NCI-H2029 (cell line): Measurements from ENCODE around the gene MYBL2.
"Not testable (repeated sequence)": the region's sequence is repeated elsewhere in the genome, so short reads cannot be mapped to it uniquely, and the experiment has no call there.

Experiments
- DNase-seq: peaks from one replicate; lab custom pipeline; 2025; lab: John Stamatoyannopoulos, UW

The MYBL2 gene

DNA sequence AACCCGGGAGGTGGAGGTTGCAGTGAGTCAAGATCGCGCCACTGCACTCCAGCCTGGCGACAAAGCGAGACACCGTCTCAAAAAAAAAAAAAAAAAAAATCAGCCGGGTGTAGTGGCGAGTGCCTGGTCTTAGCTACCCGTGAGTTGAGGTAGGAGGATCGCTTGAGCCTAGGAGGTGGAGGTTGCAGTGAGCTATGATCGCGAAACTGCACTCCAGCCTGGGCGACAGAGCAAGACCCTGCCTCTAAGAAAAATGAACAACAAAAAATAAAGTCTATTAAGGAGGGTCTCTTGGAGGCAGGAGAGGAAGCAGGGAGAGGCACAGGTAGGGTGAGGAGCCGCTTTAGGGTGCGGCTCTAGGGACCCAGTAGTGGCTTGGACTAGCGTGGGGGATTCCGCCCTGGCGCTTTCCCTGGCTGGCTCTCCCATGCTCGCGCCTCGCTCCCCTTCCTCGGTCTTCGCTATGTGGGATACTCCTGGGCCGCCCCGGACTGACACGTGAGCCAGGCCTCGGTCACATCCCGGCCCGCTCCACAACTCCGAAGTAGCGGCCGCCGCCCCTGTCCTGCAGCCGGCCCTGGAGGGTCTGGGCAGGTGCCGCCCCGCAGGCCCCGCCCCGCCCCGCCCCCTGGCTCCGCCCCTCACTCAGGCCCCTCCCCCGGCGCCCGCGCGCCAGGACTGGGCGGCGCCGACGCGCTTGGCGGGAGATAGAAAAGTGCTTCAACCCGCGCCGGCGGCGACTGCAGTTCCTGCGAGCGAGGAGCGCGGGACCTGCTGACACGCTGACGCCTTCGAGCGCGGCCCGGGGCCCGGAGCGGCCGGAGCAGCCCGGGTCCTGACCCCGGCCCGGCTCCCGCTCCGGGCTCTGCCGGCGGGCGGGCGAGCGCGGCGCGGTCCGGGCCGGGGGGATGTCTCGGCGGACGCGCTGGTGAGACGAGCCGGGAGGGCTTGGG is at the start of gene MYBL2:
TSS of gene MYBL2 (plus strand) at position 739 of the 953 bp plus-strand sequence. CDS start at position 909, 170 bp downstream.
- DNase-seq: peak; percentile 56

DNA sequence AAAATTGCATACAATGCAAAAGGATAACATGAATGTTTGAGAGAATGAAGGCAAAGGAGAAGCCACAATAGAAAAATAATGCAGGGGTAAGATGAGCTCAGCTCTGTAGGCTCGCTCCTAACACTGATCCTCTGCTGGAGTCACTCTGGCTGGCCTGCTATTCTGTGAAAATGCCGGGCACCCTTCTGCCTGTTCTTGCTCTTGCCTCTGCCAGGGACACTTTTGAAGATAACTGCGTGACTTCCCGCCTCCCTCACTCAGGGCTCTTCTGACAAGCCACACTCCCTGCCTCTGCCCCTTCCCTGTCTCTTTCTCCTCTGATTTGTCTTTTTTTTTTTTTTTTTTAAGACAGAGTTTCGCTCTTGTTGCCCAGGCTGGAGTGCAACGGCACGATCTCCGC is 35.3 kb upstream of the MYBL2 start:
- no peak for DNase-seq

DNA sequence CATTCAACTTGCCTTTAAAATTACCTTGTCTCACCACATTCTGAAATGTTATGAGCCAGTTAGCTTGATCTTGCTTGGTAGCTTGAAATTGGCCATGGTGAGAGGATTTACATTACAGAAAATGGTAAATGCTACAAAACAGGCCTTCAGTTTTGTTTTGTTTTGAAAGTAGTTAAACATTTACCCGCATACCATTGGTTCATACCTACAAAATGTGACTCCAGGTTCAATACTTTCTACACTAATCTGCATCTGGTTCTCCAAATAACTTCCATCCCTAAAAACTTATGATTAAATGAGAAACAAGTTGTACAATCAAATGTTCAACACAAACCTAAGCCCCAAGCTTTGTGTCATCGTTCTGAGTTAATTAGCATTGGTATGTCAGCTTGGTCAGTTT is 30.5 kb upstream of the MYBL2 start:
- no peak for DNase-seq

DNA sequence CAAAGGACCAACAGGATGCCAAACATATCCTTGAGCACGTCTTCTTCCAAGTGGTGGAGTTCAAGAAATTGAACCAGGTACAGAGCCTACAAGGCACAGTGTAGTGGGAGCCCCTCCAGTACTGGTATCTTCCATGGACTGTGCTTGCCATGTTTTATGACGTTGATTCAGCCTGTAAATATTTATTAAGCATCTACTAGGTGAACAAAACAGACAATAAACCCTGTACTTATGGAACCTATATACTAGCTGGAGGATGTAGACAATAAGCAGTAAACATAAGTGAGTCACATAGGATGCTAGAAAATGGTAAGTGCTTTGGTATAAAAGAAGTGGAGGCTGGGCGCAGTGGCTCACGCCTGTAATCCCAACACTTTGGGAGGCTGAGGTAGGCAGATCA is 24.4 kb upstream of the MYBL2 start:
- DNase-seq: no peak

DNA sequence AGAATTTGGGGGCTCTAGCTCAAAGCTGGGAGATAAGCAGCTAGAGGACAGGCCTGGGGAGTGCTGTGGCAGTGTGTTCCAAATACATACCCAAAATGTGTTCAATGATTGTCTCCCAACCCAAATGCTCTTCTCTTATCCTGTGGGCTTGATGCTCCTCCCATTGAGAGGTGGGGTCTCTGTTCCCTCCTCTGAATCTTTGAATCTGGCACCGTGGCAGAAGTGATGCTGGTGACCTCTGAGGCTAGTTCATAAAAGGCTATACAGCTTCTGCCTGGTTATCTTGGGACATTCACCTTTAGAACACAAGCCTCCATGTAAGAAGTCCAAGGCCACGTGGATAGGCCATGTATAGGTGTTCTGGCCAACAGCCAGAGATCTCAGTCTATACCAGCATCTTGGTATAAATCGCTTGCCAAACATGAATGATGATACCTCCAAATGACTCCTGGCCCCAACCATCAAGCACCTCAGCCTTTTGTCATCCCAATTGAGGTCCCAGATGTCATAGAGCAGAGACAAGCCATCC is 15.9 kb upstream of the MYBL2 start:
- DNase-seq: no peak

DNA sequence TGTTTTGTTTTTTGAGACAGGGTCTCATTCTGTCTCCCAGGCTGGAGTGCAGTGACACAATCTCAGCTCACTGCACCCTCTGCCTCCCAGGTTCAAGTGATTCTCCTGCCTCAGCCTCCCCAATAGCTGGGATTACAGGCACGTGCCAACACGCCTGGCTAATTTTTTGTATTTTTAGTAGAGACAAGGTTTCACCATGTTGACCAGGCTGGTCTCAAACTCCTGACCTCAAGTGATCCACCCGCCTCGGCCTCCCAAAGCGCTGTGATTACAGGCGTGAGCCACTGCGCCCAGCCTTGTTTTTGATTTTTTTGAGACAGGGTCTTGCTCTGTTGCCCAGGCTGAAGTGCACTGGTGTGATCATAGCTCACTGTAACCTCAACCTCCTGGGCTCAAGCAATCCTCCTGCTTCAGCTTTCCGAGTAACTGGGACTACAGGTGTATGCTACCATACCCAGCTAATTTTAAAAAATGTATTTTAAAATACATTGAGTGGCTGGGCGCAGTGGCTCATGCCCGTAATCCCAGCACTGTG is 15.2 kb upstream of the MYBL2 start:
- not testable (repeated sequence) for DNase-seq

DNA sequence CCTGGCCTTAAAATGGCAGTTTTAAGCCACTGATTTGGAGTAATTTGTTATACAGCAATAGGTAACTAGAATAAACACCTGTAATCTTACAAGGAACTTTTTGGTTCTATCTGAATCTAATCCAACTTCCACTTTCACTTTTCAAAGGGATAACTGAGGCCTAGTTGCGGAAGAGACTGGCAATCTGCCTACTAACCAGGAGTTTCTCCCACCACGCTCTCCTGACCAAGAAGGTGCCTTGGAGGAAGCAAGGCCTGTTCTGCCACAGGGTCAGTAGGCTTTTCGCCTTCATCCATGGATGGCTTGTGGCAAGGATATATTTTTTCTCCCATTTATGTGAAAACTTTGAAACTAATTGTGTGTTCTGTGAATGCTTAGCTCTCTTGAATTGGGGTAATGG is 12.9 kb upstream of the MYBL2 start:
- DNase-seq: no peak

DNA sequence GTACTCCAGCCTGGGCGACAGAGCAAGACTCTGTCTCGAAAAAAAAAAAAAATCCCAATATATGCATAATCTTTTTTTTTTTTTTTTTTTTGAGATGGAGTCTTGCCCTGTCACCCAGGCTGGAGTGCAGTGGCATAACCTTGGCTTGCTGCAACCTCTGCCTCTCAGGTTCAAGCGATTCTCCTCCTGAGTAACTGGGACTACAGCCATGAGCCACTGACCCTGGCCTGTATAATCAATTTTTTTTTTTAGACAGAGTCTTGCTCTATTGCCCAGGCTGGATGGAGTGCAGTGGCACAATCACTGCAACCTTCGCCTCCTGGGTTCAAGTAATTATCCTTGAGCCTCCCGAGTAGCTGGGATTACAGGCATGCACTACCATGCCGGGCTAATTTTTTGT is 11.7 kb upstream of the MYBL2 start:
- not testable (repeated sequence) for DNase-seq

DNA sequence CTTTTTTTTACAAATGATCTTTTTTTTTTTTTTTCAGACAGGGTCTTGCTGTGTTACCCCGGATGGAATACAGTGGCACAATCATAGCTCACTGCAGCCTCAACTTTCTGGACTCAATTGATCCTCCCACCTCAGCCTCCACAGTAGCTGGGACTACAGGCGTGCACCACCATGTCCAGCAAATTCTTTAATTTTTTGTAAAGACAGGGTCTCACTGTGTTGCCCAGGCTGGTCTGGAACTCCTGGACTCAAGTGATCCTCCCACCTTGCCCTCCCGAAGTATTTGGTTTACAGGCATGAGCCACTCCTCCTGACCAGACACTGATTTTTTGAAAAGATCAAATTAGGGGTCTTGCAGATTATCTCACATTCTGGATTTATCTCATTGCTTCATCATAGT is 11.0 kb upstream of the MYBL2 start:
- DNase-seq: no peak

DNA sequence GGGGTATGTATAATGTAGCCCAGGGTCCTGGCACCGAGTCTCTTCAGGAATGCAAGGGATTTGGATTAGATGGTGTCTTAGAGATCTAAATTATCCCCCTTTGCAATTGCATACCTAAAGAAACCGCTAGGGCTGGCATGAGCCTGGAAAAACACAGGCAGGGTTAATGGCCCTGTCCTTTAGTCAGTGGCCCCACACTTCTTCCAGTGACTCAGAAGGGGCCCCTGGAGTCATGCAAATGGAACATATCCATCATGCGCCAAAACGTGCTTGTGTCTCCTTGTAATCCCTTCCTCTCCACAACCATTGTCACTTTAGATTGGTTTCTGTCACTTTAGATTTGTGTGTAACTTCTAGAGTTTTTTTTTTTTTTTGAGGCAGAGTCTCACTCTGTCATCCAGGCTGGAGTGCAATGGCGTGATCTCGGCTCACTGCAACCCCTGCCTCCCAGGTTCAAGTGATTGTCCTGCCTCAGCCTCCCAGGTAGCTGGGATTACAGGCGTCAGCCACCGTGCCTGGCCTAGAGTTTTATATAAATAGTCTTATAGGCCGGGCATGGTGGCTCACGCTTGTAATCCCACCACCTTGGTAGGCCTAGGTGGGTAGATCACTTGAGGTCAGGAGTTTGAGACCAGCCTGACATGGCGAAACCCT is 8.7 kb upstream of the MYBL2 start:
- no peak for DNase-seq

DNA sequence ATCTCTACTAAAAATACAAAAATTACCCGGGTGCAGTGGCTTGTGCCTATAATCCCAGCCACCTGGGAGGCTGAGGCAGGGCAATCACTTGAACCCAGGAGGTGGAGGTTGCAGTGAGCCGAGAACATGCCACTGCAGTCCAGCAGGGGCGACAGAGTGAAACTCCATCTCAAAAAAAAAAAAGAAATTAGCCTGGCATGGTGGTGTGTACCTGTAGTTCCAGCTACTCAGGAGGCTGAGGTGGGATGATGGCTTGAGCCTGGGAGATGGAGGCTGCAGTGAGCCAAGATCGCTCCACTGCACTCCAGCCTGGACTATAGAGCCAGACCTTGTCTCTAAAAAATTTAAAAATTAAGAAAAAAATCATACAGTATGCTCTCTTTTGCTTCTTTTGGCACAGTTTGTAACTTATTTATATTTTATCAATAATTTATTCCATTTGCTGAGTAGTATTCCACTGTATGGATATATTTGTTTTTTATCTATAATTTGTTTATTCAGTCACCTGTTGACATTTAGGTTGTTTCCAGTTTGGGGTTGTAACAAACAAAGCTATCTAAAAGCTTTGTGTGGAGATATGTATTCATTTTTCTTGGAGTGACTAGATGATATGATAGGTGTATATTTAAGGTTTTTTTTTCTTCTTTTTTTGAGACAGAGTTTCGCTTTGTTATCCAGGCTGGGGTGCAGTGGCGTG is 8.0 kb upstream of the MYBL2 start:
- no peak for DNase-seq

DNA sequence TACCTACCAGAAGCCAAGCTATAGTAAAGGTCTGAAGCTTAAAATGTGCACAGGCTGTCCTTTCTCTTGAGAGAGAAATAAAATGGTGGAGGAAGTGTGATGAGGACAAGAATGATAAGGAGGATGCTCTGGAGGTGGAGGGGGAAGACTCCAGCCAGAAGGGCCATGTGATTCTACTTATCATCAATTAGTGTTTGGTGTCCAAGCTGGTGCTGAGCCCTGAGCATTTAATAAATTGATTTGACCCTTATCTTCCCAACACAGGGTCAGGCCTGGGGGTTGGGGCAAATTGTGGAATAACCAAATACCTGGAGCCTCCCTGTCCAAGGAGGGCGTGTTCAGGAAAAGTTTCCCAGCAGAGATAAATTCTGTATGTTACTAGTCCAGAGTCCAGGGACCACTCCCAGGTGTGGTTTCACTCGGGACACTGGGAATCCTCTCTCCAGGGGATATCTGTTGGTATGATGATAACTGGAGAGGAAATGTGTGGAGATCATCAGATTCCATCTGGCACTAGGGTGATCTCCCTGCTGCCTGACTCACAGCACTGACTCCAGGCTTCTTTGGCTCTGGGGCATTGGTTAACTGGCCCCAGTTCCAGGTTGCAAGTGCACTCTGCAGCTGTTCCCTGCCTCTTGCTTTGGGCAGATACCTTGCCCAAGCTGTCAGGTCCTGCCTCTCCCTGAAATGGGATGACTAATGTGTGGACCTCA is 3.8 kb upstream of the MYBL2 start:
- DNase-seq: no peak

DNA sequence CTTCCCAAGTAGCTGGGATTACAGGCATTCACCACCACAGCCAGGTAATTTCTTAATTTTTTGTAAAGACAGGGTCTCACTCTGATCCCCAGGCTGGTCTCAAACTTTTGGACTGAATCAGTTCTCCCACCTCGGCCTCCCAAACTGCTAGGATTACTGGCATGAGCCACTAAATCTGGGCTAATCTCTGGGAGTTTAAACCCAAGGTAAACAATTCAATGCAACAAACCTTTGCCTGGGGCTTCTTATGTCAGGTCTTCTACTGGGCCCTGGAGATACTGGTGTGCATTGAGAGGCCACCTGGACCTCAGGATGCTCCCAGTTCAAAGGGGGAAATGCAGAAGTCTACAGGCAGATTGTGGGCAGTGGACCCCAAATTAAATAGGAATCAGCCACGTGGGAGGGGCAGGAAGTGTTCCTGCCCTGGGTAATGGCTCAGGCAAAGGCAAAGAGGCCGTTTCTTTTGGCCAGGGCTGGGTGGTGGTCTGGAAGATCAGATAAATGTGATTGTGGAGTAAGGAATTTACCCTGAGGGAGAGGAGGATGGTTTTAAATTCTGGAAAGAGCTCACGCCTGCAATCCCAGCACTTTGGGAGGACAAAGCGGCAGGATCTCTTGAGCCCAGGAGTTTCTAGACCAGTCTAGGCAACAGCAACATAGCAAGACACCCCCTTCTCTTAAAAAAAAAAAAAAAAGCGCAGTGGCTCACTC is 1.3 kb upstream of the MYBL2 start:
- no peak for DNase-seq

DNA sequence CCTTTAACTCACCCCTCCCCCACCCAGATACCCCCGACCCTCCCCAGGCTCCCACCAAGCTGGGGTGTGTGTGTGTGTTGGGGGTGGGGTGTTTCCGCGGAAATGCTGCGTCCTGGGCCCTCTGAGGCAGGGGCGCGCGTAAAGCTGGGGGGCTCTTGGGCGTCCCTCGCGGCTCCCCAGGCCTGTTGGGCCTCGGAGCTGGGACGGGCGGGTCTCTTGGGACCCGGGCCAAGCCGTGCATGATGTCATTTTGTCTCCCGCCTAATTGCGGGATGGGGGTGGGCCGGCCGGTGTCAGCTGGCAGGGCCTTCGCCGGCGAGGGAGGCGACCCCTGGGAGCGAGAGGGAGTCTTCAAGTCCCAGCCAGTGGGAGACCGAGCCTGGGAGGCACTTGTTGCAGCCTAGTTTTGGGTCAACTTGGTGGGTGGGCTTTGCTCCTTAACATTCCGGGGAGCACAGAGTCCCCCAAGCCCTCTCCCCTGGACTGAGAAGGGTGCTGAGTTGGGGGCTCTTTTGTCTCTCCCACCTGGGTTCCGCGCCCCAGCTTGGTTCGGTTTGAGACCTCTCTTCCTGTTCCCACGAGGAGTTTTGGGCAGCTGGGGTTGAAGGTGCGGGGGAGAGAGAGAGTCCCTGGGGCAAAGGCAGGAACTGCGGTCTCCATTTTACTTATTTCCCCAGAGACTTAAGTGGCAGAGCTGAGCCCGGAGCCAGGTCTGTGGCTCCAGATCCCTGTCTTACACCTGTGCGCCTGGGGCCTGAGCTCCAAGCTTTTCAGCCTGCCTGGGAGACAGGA is 623 bp downstream of the MYBL2 start:
- DNase-seq: no peak

DNA sequence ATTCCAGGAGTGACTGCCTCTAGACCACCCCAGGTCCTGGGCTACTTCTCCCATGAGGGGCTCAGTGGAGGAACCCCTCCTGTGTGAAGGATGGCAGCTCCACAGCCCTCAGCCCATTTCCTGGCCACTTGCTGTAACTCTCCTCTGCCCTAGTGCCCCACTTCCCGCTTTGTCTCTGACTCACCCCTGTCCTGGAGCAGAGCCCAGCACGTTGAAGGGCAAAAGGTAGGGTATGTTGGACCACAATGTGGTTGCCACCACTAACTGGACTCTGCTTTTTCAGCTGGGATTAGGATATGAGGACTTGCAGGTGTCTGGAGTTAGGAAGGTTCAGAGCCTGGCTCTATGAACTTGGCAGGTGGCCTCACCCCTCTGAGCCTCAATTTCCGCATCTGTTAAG is 2.4 kb downstream of the MYBL2 start:
- DNase-seq: no peak

DNA sequence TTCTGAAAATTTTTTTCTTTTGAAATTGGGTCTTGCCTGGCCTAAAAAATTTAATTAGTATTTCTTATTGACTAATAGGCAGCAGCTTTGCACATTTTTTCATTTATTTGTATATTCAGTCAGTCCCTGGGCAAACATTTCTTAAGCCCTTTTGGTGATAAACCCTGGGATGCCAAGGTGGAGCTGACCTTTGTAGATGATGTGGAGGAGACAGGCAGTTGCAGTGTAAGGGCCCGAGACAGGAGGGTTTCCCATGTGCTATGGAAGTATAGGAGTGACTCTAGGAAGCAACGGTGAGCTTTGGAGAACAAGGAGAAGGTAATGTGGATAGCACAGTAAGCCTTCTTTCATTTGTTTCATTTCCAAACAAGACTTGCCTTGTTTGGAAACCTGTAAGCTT is 3.5 kb downstream of the MYBL2 start:
- no peak for DNase-seq

DNA sequence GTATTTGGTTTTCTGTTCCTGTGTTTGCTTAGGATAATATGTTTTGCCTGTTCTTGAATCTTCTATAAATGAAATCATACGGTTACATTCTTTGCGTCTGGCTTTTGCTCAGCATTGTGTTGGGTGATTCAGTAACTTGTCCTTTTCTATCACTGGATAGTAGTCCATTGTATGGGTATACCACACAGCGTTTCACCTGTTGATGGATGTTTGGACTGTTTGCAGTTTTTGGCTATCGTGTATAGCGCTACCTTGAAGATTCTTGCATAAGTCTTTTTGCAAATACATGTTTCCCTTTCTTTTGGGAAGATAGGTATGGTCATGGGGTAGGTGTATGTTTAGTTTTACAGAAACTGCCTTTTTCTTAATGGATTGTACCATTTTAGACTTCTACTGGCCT is 9.5 kb downstream of the MYBL2 start:
- no peak for DNase-seq

DNA sequence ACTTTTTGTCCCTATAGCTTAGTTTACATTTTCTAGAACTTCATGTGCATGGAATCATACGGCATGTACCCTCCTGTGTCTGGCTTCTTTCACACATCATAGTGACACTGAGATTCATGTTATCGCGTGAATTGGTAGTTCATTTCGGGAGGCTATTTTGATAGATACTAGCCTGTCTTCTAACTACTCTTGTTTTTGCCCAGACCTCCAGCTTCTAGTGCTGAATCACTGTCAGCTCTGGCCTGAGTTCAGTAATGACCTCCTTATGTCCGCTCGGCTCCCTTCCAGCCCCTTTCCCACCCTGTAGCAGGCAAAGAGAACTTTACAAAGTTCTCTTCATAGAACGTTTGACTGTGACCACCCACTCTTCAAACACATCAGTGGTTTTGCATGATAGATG is 14.1 kb downstream of the MYBL2 start:
- no peak for DNase-seq

DNA sequence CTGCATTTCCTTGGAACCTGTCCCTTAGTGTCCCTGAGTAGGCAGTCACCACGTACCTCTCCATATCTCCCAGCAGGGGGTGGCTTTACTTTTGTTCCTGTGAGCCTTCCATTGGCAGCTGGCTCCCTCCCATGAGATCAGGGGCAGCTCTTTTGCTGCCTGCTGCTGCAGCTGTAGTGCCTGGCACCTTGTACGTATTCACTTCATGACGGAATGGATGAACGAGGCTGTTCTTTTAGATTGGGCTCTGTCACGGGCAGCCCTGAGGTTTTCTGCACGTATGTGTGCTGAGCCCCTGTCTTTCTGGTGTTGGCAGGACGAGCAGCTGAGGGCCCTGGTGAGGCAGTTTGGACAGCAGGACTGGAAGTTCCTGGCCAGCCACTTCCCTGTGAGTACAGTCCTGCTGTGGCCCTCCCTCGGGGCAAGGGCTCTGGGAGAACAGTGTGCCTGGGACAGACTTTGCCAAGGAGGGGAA is 14.6 kb downstream of the MYBL2 start:
- peak; percentile 13 for DNase-seq

DNA sequence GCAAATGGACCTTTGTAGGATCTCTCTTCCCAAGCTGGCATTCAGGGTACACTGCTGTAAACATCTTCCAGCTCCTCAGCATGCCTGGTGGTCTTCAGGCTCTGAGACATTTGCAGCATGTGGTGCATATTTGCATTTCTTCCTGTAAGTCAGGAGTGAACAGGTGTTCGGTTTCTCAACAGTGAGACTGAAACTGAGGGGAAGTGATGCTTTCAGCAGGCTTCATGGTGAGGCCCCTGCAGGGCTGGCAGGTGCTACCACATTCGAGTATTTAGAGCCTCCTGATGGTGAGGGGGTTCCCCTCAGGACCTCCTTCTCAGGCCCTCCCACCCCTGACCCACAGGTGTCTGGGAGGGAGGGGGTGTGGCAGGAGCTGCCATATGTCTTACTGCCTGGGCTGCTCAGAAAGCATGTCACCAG is 15.1 kb downstream of the MYBL2 start:
- DNase-seq: no peak
